ENCODE data around the gene LHFPL5. TPM values are rescaled to one million over a fixed set of nuclear protein-coding genes. Genes with fewer than 3 reads are reported as not detected.

Gene LHFPL5
- total and polyA plus RNA-seq, 2 of the 13 experiments (the other 11 are each of a cell fraction or from before 2014, with no cell fraction given): 0.03 TPM; not detected in 1

- TF ChIP-seq ZSCAN22 (CRISPR knock-in tag; IDR thresholded peaks at IDR 0.05) (no peak), HDAC6 (IDR thresholded peaks at IDR 0.05; ENCODE audit: low read depth, low read length) (no peak), ZNF121 (CRISPR knock-in tag; IDR thresholded peaks at IDR 0.05) (peak; percentile 84), ZNF496 (CRISPR knock-in tag; IDR thresholded peaks at IDR 0.05; ENCODE audit: insufficient replicate concordance) (no peak), ZNF431 (CRISPR knock-in tag; IDR thresholded peaks at IDR 0.05; ENCODE audit: borderline replicate concordance, low read depth) (no peak), SMARCC2 (IDR thresholded peaks at IDR 0.05) (no peak), EHMT2 (IDR thresholded peaks at IDR 0.05; ENCODE audit: borderline replicate concordance, low read depth, low read length) (no peak), TMF1 (CRISPR knock-in tag; IDR thresholded peaks at IDR 0.05; ENCODE audit: low read depth) (no peak), ZBTB37 (CRISPR knock-in tag; IDR thresholded peaks at IDR 0.05) (no peak), ZNF354B (CRISPR knock-in tag; IDR thresholded peaks at IDR 0.05) (no peak), SRF (IDR thresholded peaks at IDR 0.05; ENCODE audit: low read depth, low read length) (peak; percentile 62; the same call in 1 of the 2 replicates), CEBPB (IDR thresholded peaks at IDR 0.05; ENCODE audit: borderline replicate concordance, low read depth, low read length) (peak; percentile 90), ZNF770 (CRISPR knock-in tag; IDR thresholded peaks at IDR 0.05) (no peak), ZNF558 (CRISPR knock-in tag; IDR thresholded peaks at IDR 0.05; ENCODE audit: borderline replicate concordance) (no peak), FIP1L1 (IDR thresholded peaks at IDR 0.05; ENCODE audit: borderline replicate concordance, insufficient read depth, low read depth, low read length) (no peak), TEAD3 (CRISPR knock-in tag; optimal IDR thresholded peaks at IDR 0.05; ENCODE audit: borderline replicate concordance) (peak; percentile 24), ZBTB1 (CRISPR knock-in tag; IDR thresholded peaks at IDR 0.05; ENCODE audit: borderline replicate concordance) (no peak), SIN3B (IDR thresholded peaks at IDR 0.05; ENCODE audit: low read length) (no peak), PBX3 (CRISPR knock-in tag; IDR thresholded peaks at IDR 0.05; ENCODE audit: borderline replicate concordance) (no peak), ZNF512B (CRISPR knock-in tag; IDR thresholded peaks at IDR 0.05; ENCODE audit: borderline replicate concordance) (no peak), ZNF543 (CRISPR knock-in tag; IDR thresholded peaks at IDR 0.05) (no peak), ZNF563 (CRISPR knock-in tag; IDR thresholded peaks at IDR 0.05) (no peak), PPARG (CRISPR knock-in tag; conservative IDR thresholded peaks at IDR 0.05) (no peak)
These were observed 26.3 kb downstream of the LHFPL5 start (continued) for GRCh38 chr6:35831257-35832007.
